Right lobe of liver (tissue), 4 donors: Measurements from ENCODE around the gene SSTR3.

Experiments
- POLR2A ChIP-seq: fragments of 450-650 bp; IDR thresholded peaks from one replicate; pipeline ENCODE4 v1.6.1; 2017; ENCODE audit warnings: antibody characterized with exemption, mild to moderate bottlenecking
- TF ChIP-seq, protein P1 (sequence below), 4 donors: fragments of 200-600 bp in 3 of 4; fragments of 450-650 bp in 1 of 4; IDR thresholded peaks; one replicate each; pipeline versions ENCODE4 v1.5.1 to v1.8.0; 2016 to 2022; ENCODE audit warnings: antibody characterized with exemption in 4 of 4, mild to moderate bottlenecking in 2 of 4
- donor health status: DM: no; HTN: no; CAD: no.
- donor health status: DM: no; HTN: no; CAD: no.
- donor health status: DM: no; HTN: yes; CAD: no.

DNA sequence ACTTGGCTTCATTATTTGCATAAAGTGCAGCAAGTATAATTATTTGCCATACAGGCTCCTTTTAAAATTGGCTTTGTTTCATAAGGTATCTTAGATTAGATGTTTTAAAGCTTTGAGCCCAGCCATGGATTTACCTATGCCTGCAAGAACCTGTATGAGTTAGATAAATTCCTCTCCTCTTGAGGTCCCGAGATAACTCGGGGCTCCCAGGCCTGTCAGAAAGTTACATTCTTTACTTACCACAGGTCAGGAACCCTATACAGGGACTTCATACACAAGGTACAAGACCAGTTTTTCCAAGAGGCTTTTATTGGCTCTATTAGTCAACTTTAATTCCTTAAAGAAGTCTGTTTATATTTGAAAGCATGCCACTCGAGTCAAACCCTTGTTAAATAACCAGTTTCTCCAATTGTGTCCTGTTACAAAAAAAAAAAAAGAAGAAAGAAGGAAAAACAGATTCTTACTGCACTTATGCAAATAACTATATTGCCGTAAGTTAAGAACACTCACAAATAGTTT is 22.0 kb downstream of the SSTR3 start:
- TF ChIP-seq, protein P1, sequence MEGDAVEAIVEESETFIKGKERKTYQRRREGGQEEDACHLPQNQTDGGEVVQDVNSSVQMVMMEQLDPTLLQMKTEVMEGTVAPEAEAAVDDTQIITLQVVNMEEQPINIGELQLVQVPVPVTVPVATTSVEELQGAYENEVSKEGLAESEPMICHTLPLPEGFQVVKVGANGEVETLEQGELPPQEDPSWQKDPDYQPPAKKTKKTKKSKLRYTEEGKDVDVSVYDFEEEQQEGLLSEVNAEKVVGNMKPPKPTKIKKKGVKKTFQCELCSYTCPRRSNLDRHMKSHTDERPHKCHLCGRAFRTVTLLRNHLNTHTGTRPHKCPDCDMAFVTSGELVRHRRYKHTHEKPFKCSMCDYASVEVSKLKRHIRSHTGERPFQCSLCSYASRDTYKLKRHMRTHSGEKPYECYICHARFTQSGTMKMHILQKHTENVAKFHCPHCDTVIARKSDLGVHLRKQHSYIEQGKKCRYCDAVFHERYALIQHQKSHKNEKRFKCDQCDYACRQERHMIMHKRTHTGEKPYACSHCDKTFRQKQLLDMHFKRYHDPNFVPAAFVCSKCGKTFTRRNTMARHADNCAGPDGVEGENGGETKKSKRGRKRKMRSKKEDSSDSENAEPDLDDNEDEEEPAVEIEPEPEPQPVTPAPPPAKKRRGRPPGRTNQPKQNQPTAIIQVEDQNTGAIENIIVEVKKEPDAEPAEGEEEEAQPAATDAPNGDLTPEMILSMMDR (IDR thresholded peaks at IDR 0.05), result no peak
- TF ChIP-seq POLR2A, result no peak
